H1 (cell line): Measurements from ENCODE around the gene CD44. TPM values are rescaled to one million over a fixed set of nuclear protein-coding genes. Genes with fewer than 3 reads are reported as not detected.

ENCODE experiments used
- CTCF ChIA-PET: fragments of 300-600 bp; sonication (Branson Sonifier 250); formaldehyde crosslinking; loops from one replicate; lab custom pipeline; 2021; ENCODE audit not compliant: partially characterized antibody; lab: Charles Lee
- POLR2A ChIA-PET: fragments of 300-600 bp; sonication (Branson Sonifier 250); formaldehyde crosslinking; loops from one replicate; lab custom pipeline; 2021; ENCODE audit warnings: inconsistent platforms; ENCODE audit not compliant: partially characterized antibody; lab: Charles Lee
- DNase-seq, 2 experiments: peaks; one replicate each; pipeline versions ENCODE4 v3.0.0 to v3.0.0-alpha.2; 2010 to 2022; ENCODE audit warnings: low spot score in 2 of 2, low read depth in 1 of 2, mixed read lengths in 1 of 2
- FAIRE-seq: peaks from 2 replicates; lab custom pipeline; 2011; peaks lifted over from hg19 to GRCh38; lab: Jason Lieb, UNC
- H2AFZ ChIP-seq: 2 replicates; pipeline ENCODE4 v1.8.1; 2012; ENCODE audit warnings: low read length, inconsistent platforms
- H2AK5ac ChIP-seq: 2 replicates; pipeline ENCODE4 v1.6.1; 2013; ENCODE audit warnings: low read depth, low read length
- H2BK120ac ChIP-seq: replicated peaks from 2 replicates; pipeline ENCODE3; 2013; ENCODE audit warnings: low read depth, low read length, inconsistent platforms
- H2BK12ac ChIP-seq: 2 replicates; pipeline ENCODE4 v1.6.1; 2013; ENCODE audit warnings: low read depth, low read length
- H2BK15ac ChIP-seq: 2 replicates; pipeline ENCODE4 v1.6.1; 2013; ENCODE audit warnings: low read length
- H2BK20ac ChIP-seq: 2 replicates; pipeline ENCODE4 v1.6.1; 2013; ENCODE audit warnings: low read length
- H2BK5ac ChIP-seq: 2 replicates; pipeline ENCODE4 v1.6.1; 2013; ENCODE audit warnings: low read depth, low read length
- H3K14ac ChIP-seq: 2 replicates; pipeline ENCODE4 v1.6.1; 2013; ENCODE audit warnings: inconsistent platforms; ENCODE audit not compliant: insufficient read length
- H3K18ac ChIP-seq: 2 replicates; pipeline ENCODE4 v1.6.1; 2013; ENCODE audit warnings: low read length; ENCODE audit errors: extremely low read depth
- H3K23ac ChIP-seq: 2 replicates; pipeline ENCODE4 v1.6.1; 2013; ENCODE audit warnings: inconsistent platforms; ENCODE audit not compliant: insufficient read length
- H3K23me2 ChIP-seq: 2 replicates; pipeline ENCODE4 v1.6.1; 2013; ENCODE audit warnings: low read depth, low read length
- H3K27ac ChIP-seq: 2 replicates; pipeline ENCODE4 v1.6.1; 2011; ENCODE audit warnings: low read depth, low read length, inconsistent platforms
- H3K27me3 ChIP-seq, 4 experiments: replicated peaks in 1 of 4; 1 replicate in 1 of 4; 2 replicates in 3 of 4; pipeline versions ENCODE4 v1.6.1 to v1.8.1; 2011 to 2013; ENCODE audit warnings: low read length in 3 of 4, mild to moderate bottlenecking in 3 of 4, inconsistent platforms in 2 of 4, mixed read lengths in 2 of 4, moderate library complexity in 1 of 4; ENCODE audit not compliant: control insufficient read depth in 3 of 4, insufficient read depth in 3 of 4; ENCODE audit errors: extremely low read depth in 1 of 4
- H3K36me3 ChIP-seq, 4 experiments: 2 replicates each; pipeline versions ENCODE4 v1.6.1 to v1.8.1; 2011 to 2013; ENCODE audit warnings: mild to moderate bottlenecking in 4 of 4, low read length in 3 of 4, moderate library complexity in 2 of 4, control low read depth in 1 of 4, inconsistent platforms in 1 of 4; ENCODE audit not compliant: insufficient read depth in 4 of 4, control insufficient read depth in 2 of 4
- H3K4ac ChIP-seq: replicated peaks from 2 replicates; pipeline ENCODE3; 2013; ENCODE audit warnings: low read length, low read depth, mixed read lengths, inconsistent platforms; ENCODE audit not compliant: insufficient read length
- H3K4me1 ChIP-seq, 4 experiments: replicated peaks in 1 of 4; 1 replicate in 1 of 4; 2 replicates in 3 of 4; pipeline versions ENCODE4 v1.6.1 to v1.8.1; 2011 to 2013; ENCODE audit warnings: low read length in 3 of 4, inconsistent platforms in 2 of 4, mixed read lengths in 1 of 4; ENCODE audit not compliant: insufficient read depth in 4 of 4, control insufficient read depth in 3 of 4
- H3K4me2 ChIP-seq, 2 experiments: 2 replicates each; pipeline versions ENCODE4 v1.6.1 to v1.8.1; 2011 to 2013; ENCODE audit warnings: low read depth in 2 of 2, low read length in 2 of 2, control low read depth in 1 of 2, inconsistent platforms in 1 of 2, mild to moderate bottlenecking in 1 of 2; ENCODE audit not compliant: insufficient read depth in 1 of 2
- H3K4me3 ChIP-seq, 4 experiments: fragments of 200-600, 300-600 bp in 1 of 4; sonication (generic), shearing (Covaris generic), sonication (Bioruptor Twin) in 1 of 4; 2 replicates each; pipeline versions ENCODE4 v1.5.1 to v1.8.1; 2011 to 2016; ENCODE audit warnings: low read length in 4 of 4, low read depth in 3 of 4, control low read depth in 2 of 4, inconsistent platforms in 2 of 4, mild to moderate bottlenecking in 2 of 4, mixed read lengths in 1 of 4, moderate library complexity in 1 of 4; ENCODE audit not compliant: insufficient read depth in 2 of 4; ENCODE audit errors: extremely low read depth in 1 of 4
- H3K56ac ChIP-seq: replicated peaks from 2 replicates; pipeline ENCODE3; 2013; ENCODE audit warnings: low read depth, mild to moderate bottlenecking, mixed read lengths, low read length, inconsistent platforms; ENCODE audit not compliant: insufficient read length
- H3K79me1 ChIP-seq: 2 replicates; pipeline ENCODE4 v1.6.1; 2013; ENCODE audit warnings: low read depth, low read length, control low read depth
- H3K79me2 ChIP-seq, 2 experiments: 2 replicates each; pipeline versions ENCODE4 v1.6.1 to v1.8.1; 2012 to 2013; ENCODE audit warnings: low read length in 2 of 2, mild to moderate bottlenecking in 2 of 2, inconsistent platforms in 1 of 2; ENCODE audit not compliant: insufficient read depth in 2 of 2, control insufficient read depth in 1 of 2
- H3K9ac ChIP-seq, 4 experiments: replicated peaks in 1 of 4; 1 replicate in 1 of 4; 2 replicates in 3 of 4; pipeline versions ENCODE4 v1.6.1 to v1.8.1; 2011 to 2013; ENCODE audit warnings: low read depth in 3 of 4, low read length in 3 of 4, control low read depth in 2 of 4, mild to moderate bottlenecking in 2 of 4, moderate library complexity in 2 of 4, inconsistent platforms in 1 of 4; ENCODE audit errors: extremely low read depth in 1 of 4
- H3K9me3 ChIP-seq, 2 experiments: 2 replicates each; pipeline versions ENCODE4 v1.6.1 to v1.8.1; 2012 to 2013; ENCODE audit warnings: mild to moderate bottlenecking in 2 of 2, moderate library complexity in 2 of 2, control low read depth in 1 of 2, inconsistent platforms in 1 of 2, low read depth in 1 of 2, low read length in 1 of 2, mixed read lengths in 1 of 2; ENCODE audit not compliant: insufficient read depth in 2 of 2
- H4K20me1 ChIP-seq, 2 experiments: replicated peaks in 1 of 2; 2 replicates each; pipeline versions ENCODE3 to v1.8.1; 2011 to 2013; ENCODE audit warnings: inconsistent platforms in 2 of 2, low read length in 2 of 2, mild to moderate bottlenecking in 1 of 2; ENCODE audit not compliant: insufficient read depth in 2 of 2, control insufficient read depth in 1 of 2
- H4K5ac ChIP-seq: 2 replicates; pipeline ENCODE4 v1.6.1; 2013; ENCODE audit warnings: low read length, low read depth, mixed read lengths, inconsistent platforms; ENCODE audit not compliant: insufficient read length
- H4K8ac ChIP-seq: 2 replicates; pipeline ENCODE4 v1.8.0; 2013; ENCODE audit warnings: mild to moderate bottlenecking, moderate library complexity, low read length, inconsistent platforms; ENCODE audit not compliant: insufficient read depth; ENCODE audit errors: extremely low read depth
- H4K91ac ChIP-seq: replicated peaks from 2 replicates; pipeline ENCODE3; 2013; ENCODE audit warnings: low read length, mixed read lengths, inconsistent platforms; ENCODE audit not compliant: insufficient read length
- BCL11A ChIP-seq, 2 experiments: IDR thresholded peaks; one replicate each; pipeline ENCODE4 v1.6.1; 2011; ENCODE audit warnings: low read depth in 2 of 2, low read length in 2 of 2, mild to moderate bottlenecking in 2 of 2
- CHD1 ChIP-seq: IDR thresholded peaks from 2 replicates; pipeline ENCODE4 v1.6.1; 2012; ENCODE audit warnings: low read depth, low read length, improper control_type of control experiment
- EZH2 ChIP-seq: fragments of 200-600 bp; sonication (generic); IDR thresholded peaks from 2 replicates; pipeline ENCODE4 v1.7.1; 2012; ENCODE audit warnings: low read depth, mild to moderate bottlenecking, moderate library complexity, low read length, inconsistent platforms; ENCODE audit not compliant: severe bottlenecking
- PHF8 ChIP-seq: fragments of 200-600 bp; sonication (generic); conservative IDR thresholded peaks from 2 replicates; pipeline ENCODE4 v1.7.1; 2012; ENCODE audit warnings: low read depth, mild to moderate bottlenecking, inconsistent platforms, low read length, moderate library complexity
- RAD21 ChIP-seq, 2 experiments: IDR thresholded peaks in 1 of 2; conservative IDR thresholded peaks in 1 of 2; 2 replicates each; pipeline ENCODE4 v1.6.1; 2011; ENCODE audit warnings: low read depth in 2 of 2, low read length in 2 of 2, improper control_type of control experiment in 1 of 2, inconsistent platforms in 1 of 2, mild to moderate bottlenecking in 1 of 2, moderate library complexity in 1 of 2
- SIRT6 ChIP-seq: IDR thresholded peaks from one replicate; pipeline ENCODE4 v1.7.1; 2012; ENCODE audit warnings: low read length, inconsistent platforms
- TBP ChIP-seq: IDR thresholded peaks from 2 replicates; pipeline ENCODE4 v1.6.1; 2011; ENCODE audit warnings: low read depth, low read length, improper control_type of control experiment
- TCF12 ChIP-seq: IDR thresholded peaks from 2 replicates; pipeline ENCODE4 v1.6.1; 2011; ENCODE audit warnings: low read depth, mild to moderate bottlenecking, low read length
- WGBS, 2 experiments: shearing (Covaris generic) in 1 of 2; methylation state at CpG; one replicate each; pipeline versions ENCODE4 v1.1.6 to v1.1.7; 2013 to 2015; ENCODE audit warnings: low lambda C conversion rate in 2 of 2, mixed read lengths in 2 of 2, inconsistent platforms in 1 of 2, low coverage in 1 of 2, missing lambda C conversion rate in 1 of 2; ENCODE audit not compliant: insufficient replicate concordance in 2 of 2, insufficient coverage in 1 of 2, insufficient read length in 1 of 2; ENCODE audit errors: extremely low coverage in 1 of 2, missing lambda C conversion rate in 1 of 2; 5-methylcytosine and 5-hydroxymethylcytosine counted together
- polyA plus RNA-seq, 7 experiments: library from polyadenylated mRNA; depleted of rRNA in 3 of 7; stranded (reverse) in 5 of 7; unstranded in 2 of 7; fragments of >200 nt in 5 of 7; fragments of 200-250 nt in 2 of 7; gene quantifications; 1 replicate in 5 of 7; 2 replicates in 1 of 7; 4 replicates in 1 of 7; pipeline versions ENCODE4 v1.2.1 to v1.2.3, GENCODE V29; 2011 to 2013; ENCODE audit warnings: missing spikeins in 2 of 7, mixed read lengths in 2 of 7
- total RNA-seq: library from RNA; stranded (reverse); fragmentation: NEBNext Ultra II Directional; extraction: Animal tissue kit (Norgen Biotek cat#: 25700); gene quantifications from 2 replicates; pipeline ENCODE4 v1.2.1, GENCODE V29; 2021

Gene CD44
- total and polyA plus RNA-seq, 2 of the 8 experiments (the other 6 are each of a cell fraction or from before 2014, with no cell fraction given) = 11.8 to 13.7 TPM

GRCh38 chr11:35178873-35179272, 39.9 kb downstream of the CD44 start:
- H2BK5ac ChIP-seq = no peak overlapping the region
- H3K79me2 ChIP-seq = no peaks in the 10 kb centered on the region
- no peak overlapping the region for H3K9ac ChIP-seq
- no peak overlapping the region for H3K23ac ChIP-seq
- no peak overlapping the region for H3K18ac ChIP-seq
- FAIRE-seq (no peak), DNase-seq (no peak)
- CTCF ChIA-PET = interaction anchor here (0.7 to 2.6 kb wide), 4 partner anchors 10 to 58 kb away, joined by 3 to 11 read pairs (median 4); no protein-coding TSS in a partner anchor
- H3K36me3 ChIP-seq = no peaks in the 10 kb centered on the region
- no peak overlapping the region for H3K4me3 ChIP-seq
- H2AFZ ChIP-seq = no peak overlapping the region
- H3K4ac ChIP-seq = no peak overlapping the region
- no peak overlapping the region for H3K27ac ChIP-seq
- WGBS, 2 experiments = 98% methylated on average over 2 of the region's 2 CpGs; no CpG with 5 or more reads in 1 of the 2 experiments
- H3K9me3 ChIP-seq = no peaks in the 10 kb centered on the region
- H2BK12ac ChIP-seq = no peak overlapping the region
- no peak overlapping the region for H4K5ac ChIP-seq
- H3K23me2 ChIP-seq = no peaks in the 10 kb centered on the region
- H3K4me2 ChIP-seq = no peak overlapping the region
- no peaks in the 10 kb centered on the region for H4K20me1 ChIP-seq
- H2AK5ac ChIP-seq = no peak overlapping the region
- POLR2A ChIA-PET = no interaction called here
- H4K8ac ChIP-seq = no peak overlapping the region
- no peak overlapping the region for H2BK15ac ChIP-seq
- H2BK120ac ChIP-seq = no peak overlapping the region
- no peak overlapping the region for H4K91ac ChIP-seq
- H3K56ac ChIP-seq = no peak overlapping the region
- H3K4me1 ChIP-seq = peaks cover 3 to 17% (median 6%) of the 10 kb centered on the region in 4 experiments; a peak in 6 of 7 replicates
- no peaks in the 10 kb centered on the region for H3K79me1 ChIP-seq
- H3K27me3 ChIP-seq = no peaks in the 10 kb centered on the region
- no peak overlapping the region for H3K14ac ChIP-seq
- H2BK20ac ChIP-seq = no peak overlapping the region
- TF ChIP-seq TBP = no peak
- no peak for TF ChIP-seq CHD1
- no peak for TF ChIP-seq PHF8
- TF ChIP-seq RAD21 (IDR thresholded peaks at IDR 0.05 in 1 of 2, conservative IDR thresholded peaks at IDR 0.05 in 1 of 2; ENCODE audit: low read depth in 2 of 2, low read length in 2 of 2) = no peak
- no peak for TF ChIP-seq SIRT6
- TF ChIP-seq EZH2 = no peak
- TF ChIP-seq BCL11A (IDR thresholded peaks at IDR 0.05; ENCODE audit: low read depth in 2 of 2, low read length in 2 of 2) = no peak
- no peak for TF ChIP-seq TCF12
